22Rv1 (cell line): Measurements from ENCODE around the gene FOSB.

ENCODE experiments used
- CTCF ChIP-seq: fragments of 450-650 bp; IDR thresholded peaks from 2 replicates; pipeline ENCODE4 v1.5.1; 2017; ENCODE audit warnings: mild to moderate bottlenecking
- ZFX ChIP-seq: fragments of 450-650 bp; IDR thresholded peaks from 2 replicates; pipeline ENCODE4 v1.6.1; 2017; ENCODE audit warnings: antibody characterized with exemption, borderline replicate concordance

GRCh38 chr19:45506989-45507871 lies 39.4 kb downstream of the FOSB start, which contains the start of gene VASP:
- TF ChIP-seq CTCF (no peak), ZFX (no peak)
